Left kidney (tissue), 1 donor: ENCODE results near the gene XNDC1N. TPM values are rescaled to one million over a fixed set of nuclear protein-coding genes. Genes with fewer than 3 reads are reported as not detected.

Experiments
- polyA plus RNA-seq: library from polyadenylated mRNA; unstranded; fragments of 120-200 nt; gene quantifications from one replicate; pipeline ENCODE4 v1.2.1, GENCODE V29; 2013; ENCODE audit not compliant: insufficient read length

Gene XNDC1N
- polyA plus RNA-seq, 1 donor, result 10.4 TPM

Other genes starting within 250 kb of the XNDC1N start
- gene DEFB108B, start 95.4 kb downstream of the XNDC1N start, polyA plus RNA-seq, result 0.23 TPM
- gene DEFB131B, start 50.1 kb downstream of the XNDC1N start, polyA plus RNA-seq, result 1.4 TPM
- gene RNF121, start 452 bp upstream of the XNDC1N start, polyA plus RNA-seq, result 46.7 TPM
- 16.8 TPM for gene IL18BP, start 70.3 kb upstream of the XNDC1N start, polyA plus RNA-seq
- gene NUMA1, start 151.9 kb upstream of the XNDC1N start, polyA plus RNA-seq, result 300 TPM
- 33.1 TPM for gene LRRC51, start 152.3 kb upstream of the XNDC1N start, polyA plus RNA-seq
- gene LAMTOR1, start 174.7 kb upstream of the XNDC1N start, polyA plus RNA-seq, result 111 TPM
- not detected for gene TOMT, start 177.3 kb upstream of the XNDC1N start, polyA plus RNA-seq
- 51.8 TPM for gene ANAPC15, start 184.1 kb upstream of the XNDC1N start, polyA plus RNA-seq
- 1.1 TPM for gene FOLR3, start 207.1 kb upstream of the XNDC1N start, polyA plus RNA-seq